Endothelial cell of umbilical vein (primary cell): ENCODE data around the gene STARD9. TPM values are rescaled to one million over a fixed set of nuclear protein-coding genes. Genes with fewer than 3 reads are reported as not detected.

Experiments
- BruUV-seq: library from RNA; stranded (reverse); fragments of 400-500 nt; replicated peaks from 2 replicates; lab custom pipeline; 2021; lab: Mats Ljungman, UMichigan
- CTCF ChIA-PET: fragments of 300-600, 350-600 bp; sonication (Branson Sonifier 250); formaldehyde crosslinking; loops from one replicate; lab custom pipeline; 2021; ENCODE audit warnings: antibody characterized with exemption, inconsistent platforms; lab: Charles Lee
- POLR2A ChIA-PET: fragments of 300-600, 350-600 bp; sonication (Branson Sonifier 250); formaldehyde crosslinking; loops from one replicate; lab custom pipeline; 2021; ENCODE audit warnings: antibody characterized with exemption, inconsistent platforms; lab: Charles Lee
- DNase-seq: peaks from one replicate; pipeline ENCODE4 v3.0.0-alpha.2; 2011; ENCODE audit warnings: low read depth, low spot score
- FAIRE-seq: peaks from 2 replicates; lab custom pipeline; 2011; peaks lifted over from hg19 to GRCh38; lab: Jason Lieb, UNC
- H2AFZ ChIP-seq: 2 replicates; pipeline ENCODE4 v1.6.0; 2012; ENCODE audit warnings: low read depth, low read length, control low read depth, inconsistent platforms
- H3K27ac ChIP-seq: 2 replicates; pipeline ENCODE4 v1.5.1; 2011; ENCODE audit warnings: low read depth, mild to moderate bottlenecking, control low read depth, low read length, moderate library complexity; ENCODE audit not compliant: insufficient read depth
- H3K27me3 ChIP-seq, 2 experiments: 2 replicates each; pipeline versions ENCODE4 v1.6.0 to v1.6.1; 2011; ENCODE audit warnings: low read length in 2 of 2, mixed read lengths in 1 of 2; ENCODE audit not compliant: control insufficient read depth in 2 of 2, insufficient read depth in 2 of 2
- H3K36me3 ChIP-seq, 2 experiments: 2 replicates in 1 of 2; 3 replicates in 1 of 2; pipeline ENCODE4 v1.5.1; 2011; ENCODE audit warnings: low read length in 2 of 2, mild to moderate bottlenecking in 1 of 2, moderate library complexity in 1 of 2; ENCODE audit not compliant: control insufficient read depth in 2 of 2, insufficient read depth in 2 of 2; ENCODE audit errors: extremely low read depth in 1 of 2
- H3K4me1 ChIP-seq: 3 replicates; pipeline ENCODE4 v1.5.1; 2011; ENCODE audit warnings: mild to moderate bottlenecking, low read length; ENCODE audit not compliant: control insufficient read depth, insufficient read depth; ENCODE audit errors: extremely low read depth
- H3K4me2 ChIP-seq: 2 replicates; pipeline ENCODE4 v1.6.1; 2011; ENCODE audit warnings: low read length, control low read depth, mixed read lengths; ENCODE audit not compliant: insufficient read depth
- H3K4me3 ChIP-seq, 3 experiments: fragments of 200-600 bp in 1 of 3; sonication (generic), shearing (Covaris generic) in 1 of 3; replicated peaks in 1 of 3; 2 replicates each; pipeline ENCODE4 v1.5.1; 2011 to 2016; ENCODE audit warnings: control low read depth in 3 of 3, low read length in 3 of 3, mild to moderate bottlenecking in 2 of 3, inconsistent platforms in 1 of 3, low read depth in 1 of 3, moderate library complexity in 1 of 3; ENCODE audit not compliant: insufficient read depth in 1 of 3
- H3K79me2 ChIP-seq: 2 replicates; pipeline ENCODE4 v1.6.0; 2012; ENCODE audit warnings: low read length, inconsistent platforms; ENCODE audit not compliant: control insufficient read depth, insufficient read depth
- H3K9ac ChIP-seq: replicated peaks from 2 replicates; pipeline ENCODE3; 2011; ENCODE audit warnings: low read length, control low read depth; ENCODE audit not compliant: insufficient read depth; ENCODE audit errors: extremely low read depth
- H3K9me1 ChIP-seq: replicated peaks from 3 replicates; pipeline ENCODE4 v1.6.0; 2011; ENCODE audit warnings: mild to moderate bottlenecking, low read length; ENCODE audit not compliant: control insufficient read depth, insufficient read depth; ENCODE audit errors: extremely low read depth
- H3K9me3 ChIP-seq: replicated peaks from 2 replicates; pipeline ENCODE4 v1.5.1; 2012; ENCODE audit warnings: low read length, inconsistent platforms; ENCODE audit not compliant: control insufficient read depth, insufficient read depth
- H4K20me1 ChIP-seq: replicated peaks from 2 replicates; pipeline ENCODE3; 2011; ENCODE audit warnings: mild to moderate bottlenecking, low read length; ENCODE audit not compliant: control insufficient read depth, insufficient read depth; ENCODE audit errors: extremely low read depth
- CTCF ChIP-seq, 2 donors: IDR thresholded peaks; 1 replicate in 1 of 2; 2 replicates in 1 of 2; pipeline ENCODE4 v1.5.1; 2011; ENCODE audit warnings: low read length in 2 of 2, mild to moderate bottlenecking in 2 of 2, moderate library complexity in 2 of 2, control low read depth in 1 of 2, inconsistent platforms in 1 of 2, low read depth in 1 of 2; ENCODE audit not compliant: insufficient read depth in 1 of 2; ENCODE audit errors: extremely low read depth in 1 of 2
- EZH2 ChIP-seq: IDR thresholded peaks from 2 replicates; pipeline ENCODE4 v1.6.1; 2012; ENCODE audit warnings: borderline replicate concordance, low read depth, mild to moderate bottlenecking, moderate library complexity, low read length, inconsistent platforms; ENCODE audit not compliant: severe bottlenecking
- FOS ChIP-seq: IDR thresholded peaks from 2 replicates; pipeline ENCODE4 v1.6.1; 2011; ENCODE audit warnings: mild to moderate bottlenecking, low read length, moderate library complexity, borderline replicate concordance; ENCODE audit not compliant: insufficient read depth
- GATA2 ChIP-seq: IDR thresholded peaks from 2 replicates; pipeline ENCODE4 v1.7.0; 2011; ENCODE audit warnings: low read depth, mild to moderate bottlenecking, moderate library complexity, mixed read lengths, low read length; ENCODE audit not compliant: insufficient read length, insufficient read depth
- JUN ChIP-seq: IDR thresholded peaks from 2 replicates; pipeline ENCODE4 v1.6.1; 2011; ENCODE audit warnings: borderline replicate concordance, low read depth; ENCODE audit not compliant: insufficient read length, insufficient read depth
- MYC ChIP-seq: IDR thresholded peaks from one replicate; pipeline ENCODE4 v1.6.1; 2011; ENCODE audit warnings: mild to moderate bottlenecking, low read depth, low read length
- POLR2A ChIP-seq: IDR thresholded peaks from 2 replicates; pipeline ENCODE4 v1.6.1; 2012; ENCODE audit warnings: low read depth, mild to moderate bottlenecking, control low read depth, low read length
- POLR2AphosphoS5 ChIP-seq: IDR thresholded peaks from 2 replicates; pipeline ENCODE4 v1.6.1; 2012; ENCODE audit warnings: low read depth, mild to moderate bottlenecking, control low read depth, low read length, moderate library complexity; ENCODE audit not compliant: insufficient read depth
- dilution Hi-C: fragments of 300-500 bp; cut with MboI; formaldehyde crosslinking; loops from one replicate; pipeline ENCODE4 v1.15.0; 2019; ENCODE audit warnings: low sequenced_read_pairs; ENCODE audit not compliant: extremely low pct_ligation_motif_present
- intact Hi-C: fragments of 100-400 bp; cut with micrococcal nuclease; formaldehyde crosslinking; loops from one replicate; pipeline ENCODE4 v1.10.0; 2022
- polyA plus RNA-seq, 4 experiments: library from polyadenylated mRNA; depleted of rRNA in 3 of 4; stranded (reverse) in 3 of 4; unstranded in 1 of 4; fragments of >200 nt; gene quantifications; 2 replicates each; pipeline versions ENCODE4 v1.2.1 to v1.2.3, GENCODE V29; 2011 to 2012; ENCODE audit warnings: missing spikeins in 1 of 4
- total RNA-seq: library from RNA; stranded (reverse); gene quantifications from 2 replicates; pipeline ENCODE4 v1.2.3, GENCODE V29; 2021
- TF ChIP-seq, protein P1 (sequence below): IDR thresholded peaks from 2 replicates; pipeline ENCODE4 v1.6.1; 2011; ENCODE audit not compliant: insufficient read depth, insufficient read length

Gene STARD9
- total and polyA plus RNA-seq, 2 donors (not counting 3 experiments of a cell fraction or from before 2014, with no cell fraction given): 4.6 to 17.5 TPM

- no peak for FAIRE-seq
- H3K79me2 ChIP-seq: no peaks in the 10 kb centered on the region
- DNase-seq: peak; percentile 57
- H2AFZ ChIP-seq: no peak overlapping the region
- no peaks in the 10 kb centered on the region for H3K36me3 ChIP-seq
- H3K9me3 ChIP-seq: no peaks in the 10 kb centered on the region
- ChIA-PET POLR2A (no interaction called here), CTCF (interaction anchor here (0.8 to 2.1 kb wide), 5 partner anchors 8 to 40 kb away, joined by 4 to 6 read pairs (median 5); partner anchors contain the start of gene STARD9)
- BruUV-seq: no TSS peak
- H3K27me3 ChIP-seq: no peaks in the 10 kb centered on the region
- no peaks in the 10 kb centered on the region for H3K9me1 ChIP-seq
- H3K4me2 ChIP-seq: no peak overlapping the region
- no peak overlapping the region for H3K27ac ChIP-seq
- intact Hi-C loops (no loop called here), dilution Hi-C loops (no loop called here)
- no peaks in the 10 kb centered on the region for H4K20me1 ChIP-seq
- no peaks in the 10 kb centered on the region for H3K4me1 ChIP-seq
- no peak overlapping the region for H3K9ac ChIP-seq
- H3K4me3 ChIP-seq: no peak overlapping the region
- TF ChIP-seq POLR2A: no peak
- TF ChIP-seq JUN: no peak
- TF ChIP-seq EZH2: no peak
- TF ChIP-seq, protein P1, sequence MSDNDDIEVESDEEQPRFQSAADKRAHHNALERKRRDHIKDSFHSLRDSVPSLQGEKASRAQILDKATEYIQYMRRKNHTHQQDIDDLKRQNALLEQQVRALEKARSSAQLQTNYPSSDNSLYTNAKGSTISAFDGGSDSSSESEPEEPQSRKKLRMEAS: no peak
- no peak for TF ChIP-seq MYC
- TF ChIP-seq FOS: no peak
- no peak for TF ChIP-seq POLR2AphosphoS5
- TF ChIP-seq GATA2: no peak
- no peak for TF ChIP-seq CTCF (IDR thresholded peaks at IDR 0.05; ENCODE audit: extremely low read depth in 1 of 2, insufficient read depth in 1 of 2, low read depth in 1 of 2, low read length in 2 of 2)
Measured at GRCh38 chr15:42616107-42616506, 40.7 kb downstream of the STARD9 start.
